Activated T-helper 1 cell treated with anti-CD3 and anti-CD28 coated beads, Interleukin-12 subunit alpha, Interleukin-12 subunit beta, Interleukin-2, Interleukin-4 antibody, amounts not matched to agents 30 ng/mL and 10 ng/mL and 1 ng/mL, durations not matched to agents 14 hours and 24 hours and 36 hours (primary cell): ENCODE measurements around the gene PPT2. TPM values are rescaled to one million over a fixed set of nuclear protein-coding genes. Genes with fewer than 3 reads are reported as not detected.
A peak's percentile ranks its signal among the peaks of the same experiment; 100 is the strongest.
"Not testable (repeated sequence)": the region's sequence is repeated elsewhere in the genome, so short reads cannot be mapped to it uniquely, and the experiment has no call there.

Experiments used
- DNase-seq: peaks from one replicate; pipeline ENCODE4 v3.0.0; 2021; ENCODE audit warnings: low spot score
- H3K27ac Mint-ChIP-seq: one replicate; pipeline ENCODE4 v1.8.0; 2021; ENCODE audit warnings: mild to moderate bottlenecking, mixed read lengths
- H3K27me3 Mint-ChIP-seq: one replicate; pipeline ENCODE4 v1.8.0; 2022; ENCODE audit warnings: mild to moderate bottlenecking, moderate library complexity, mixed read lengths; ENCODE audit not compliant: insufficient read depth
- H3K36me3 Mint-ChIP-seq: one replicate; pipeline ENCODE4 v1.8.0; 2021; ENCODE audit warnings: low read depth, mixed read lengths
- H3K4me1 Mint-ChIP-seq: one replicate; pipeline ENCODE4 v1.8.0; 2021; ENCODE audit warnings: low read depth, mixed read lengths
- H3K4me3 Mint-ChIP-seq: one replicate; pipeline ENCODE4 v1.8.0; 2021; ENCODE audit warnings: mild to moderate bottlenecking, moderate library complexity, mixed read lengths
- H3K9me3 Mint-ChIP-seq: one replicate; pipeline ENCODE4 v1.8.0; 2021; ENCODE audit warnings: mixed read lengths
- intact Hi-C: fragments of 100-400 bp; cut with micrococcal nuclease; formaldehyde crosslinking; loops from one replicate; pipeline ENCODE4 v1.15.1; 2024
- total RNA-seq: library from RNA; stranded (reverse); gene quantifications from 2 replicates; pipeline ENCODE4 v1.2.3, GENCODE V29; 2022

Gene PPT2
- total RNA-seq, 1 donor from 2014 or later, result 17.1 TPM

GRCh38 chr6:32131439-32131948 lies 22.4 kb upstream of the PPT2 start:
- no peak for DNase-seq
- Mint-ChIP-seq H3K36me3 (peaks cover 10% of the 10 kb centered on the region), H3K27me3 (peaks cover 19% of the 10 kb centered on the region), H3K4me3 (peak overlapping the region; percentile 52), H3K9me3 (no peaks in the 10 kb centered on the region), H3K4me1 (peaks cover 37% of the 10 kb centered on the region), H3K27ac (peak overlapping the region; percentile 29)
- intact Hi-C loops, result no loop called here

GRCh38 chr6:32132110-32132509 lies 21.8 kb upstream of the PPT2 start:
- peak overlapping the region; percentile 37 for H3K4me3 Mint-ChIP-seq
- H3K27me3 Mint-ChIP-seq, result peaks cover 21% of the 10 kb centered on the region
- H3K36me3 Mint-ChIP-seq, result peaks cover 4% of the 10 kb centered on the region
- no peaks in the 10 kb centered on the region for H3K9me3 Mint-ChIP-seq
- no peak for DNase-seq
- H3K27ac Mint-ChIP-seq, result no peak overlapping the region
- intact Hi-C loops, result no loop called here
- peaks cover 30% of the 10 kb centered on the region for H3K4me1 Mint-ChIP-seq

GRCh38 chr6:32133786-32134185 lies 20.2 kb upstream of the PPT2 start:
- no peak for DNase-seq
- no peaks in the 10 kb centered on the region for H3K9me3 Mint-ChIP-seq
- peaks cover 17% of the 10 kb centered on the region for H3K4me1 Mint-ChIP-seq
- H3K27ac Mint-ChIP-seq, result no peak overlapping the region
- H3K4me3 Mint-ChIP-seq, result no peak overlapping the region
- no peaks in the 10 kb centered on the region for H3K36me3 Mint-ChIP-seq
- peaks cover 21% of the 10 kb centered on the region for H3K27me3 Mint-ChIP-seq
- intact Hi-C loops, result no loop called here

- H3K4me3 Mint-ChIP-seq, result no peak overlapping the region
- intact Hi-C loops, result no loop called here
- DNase-seq, result no peak
- H3K27ac Mint-ChIP-seq, result no peak overlapping the region
- no peaks in the 10 kb centered on the region for H3K4me1 Mint-ChIP-seq
- H3K9me3 Mint-ChIP-seq, result no peaks in the 10 kb centered on the region
- peaks cover 24% of the 10 kb centered on the region for H3K27me3 Mint-ChIP-seq
- no peaks in the 10 kb centered on the region for H3K36me3 Mint-ChIP-seq
Measured at GRCh38 chr6:32137454-32137853, 16.5 kb upstream of the PPT2 start.

- no peak overlapping the region for H3K27ac Mint-ChIP-seq
- H3K9me3 Mint-ChIP-seq, result no peaks in the 10 kb centered on the region
- H3K4me3 Mint-ChIP-seq, result no peak overlapping the region
- H3K36me3 Mint-ChIP-seq, result no peaks in the 10 kb centered on the region
- DNase-seq, result no peak
- H3K4me1 Mint-ChIP-seq, result no peaks in the 10 kb centered on the region
- intact Hi-C loops, result no loop called here
- peaks cover 26% of the 10 kb centered on the region for H3K27me3 Mint-ChIP-seq
Measured at GRCh38 chr6:32139590-32139989, 14.4 kb upstream of the PPT2 start.

- H3K4me1 Mint-ChIP-seq, result no peaks in the 10 kb centered on the region
- no peak overlapping the region for H3K4me3 Mint-ChIP-seq
- no peaks in the 10 kb centered on the region for H3K9me3 Mint-ChIP-seq
- no peak overlapping the region for H3K27ac Mint-ChIP-seq
- no peaks in the 10 kb centered on the region for H3K36me3 Mint-ChIP-seq
- intact Hi-C loops, result no loop called here
- peaks cover 19% of the 10 kb centered on the region for H3K27me3 Mint-ChIP-seq
- no peak for DNase-seq
Measured at GRCh38 chr6:32140420-32141046, 13.4 kb upstream of the PPT2 start.

- H3K36me3 Mint-ChIP-seq, intact Hi-C loops, H3K27ac Mint-ChIP-seq, H3K9me3 Mint-ChIP-seq, DNase-seq, H3K4me3 Mint-ChIP-seq: not testable (repeated sequence)
- Mint-ChIP-seq H3K27me3 (peaks cover 37% of the 10 kb centered on the region), H3K4me1 (peaks cover 17% of the 10 kb centered on the region)
Measured at GRCh38 chr6:32144238-32144637, 9.7 kb upstream of the PPT2 start.

GRCh38 chr6:32146287-32146686 lies 7.7 kb upstream of the PPT2 start:
- Mint-ChIP-seq H3K4me3 (no peak overlapping the region), H3K4me1 (peaks cover 24% of the 10 kb centered on the region), H3K27ac (no peak overlapping the region), H3K27me3 (peaks cover 46% of the 10 kb centered on the region), H3K9me3 (no peaks in the 10 kb centered on the region), H3K36me3 (peaks cover 3% of the 10 kb centered on the region)
- intact Hi-C loops, result no loop called here
- DNase-seq, result no peak

GRCh38 chr6:32146687-32147086 lies 7.3 kb upstream of the PPT2 start:
- peaks cover 47% of the 10 kb centered on the region for H3K27me3 Mint-ChIP-seq

GRCh38 chr6:32147401-32148132 lies 6.4 kb upstream of the PPT2 start:
- H3K4me1 Mint-ChIP-seq, result peaks cover 29% of the 10 kb centered on the region
- DNase-seq, result no peak
- no peak overlapping the region for H3K27ac Mint-ChIP-seq
- no peaks in the 10 kb centered on the region for H3K9me3 Mint-ChIP-seq
- H3K27me3 Mint-ChIP-seq, result peaks cover 51% of the 10 kb centered on the region
- peaks cover 3% of the 10 kb centered on the region for H3K36me3 Mint-ChIP-seq
- intact Hi-C loops, result loop anchor here (1.0 kb wide), 2 partner anchors 17 to 30 kb away; partner anchors contain the start of gene FKBPL
- no peak overlapping the region for H3K4me3 Mint-ChIP-seq

More at GRCh38 chr6:32146687-32147086, 7.3 kb upstream of the PPT2 start:
- Mint-ChIP-seq H3K4me1 (peaks cover 26% of the 10 kb centered on the region), H3K9me3 (no peaks in the 10 kb centered on the region), H3K4me3 (no peak overlapping the region), H3K27ac (no peak overlapping the region), H3K36me3 (peaks cover 3% of the 10 kb centered on the region)
- DNase-seq, result no peak
- intact Hi-C loops, result no loop called here

GRCh38 chr6:32148289-32149091 lies 5.5 kb upstream of the PPT2 start:
- peak; percentile 67 for DNase-seq
- Mint-ChIP-seq H3K27ac (peak overlapping the region; percentile 75), H3K27me3 (peaks cover 56% of the 10 kb centered on the region), H3K9me3 (no peaks in the 10 kb centered on the region), H3K36me3 (peaks cover 3% of the 10 kb centered on the region), H3K4me3 (peak overlapping the region; percentile 84), H3K4me1 (peaks cover 35% of the 10 kb centered on the region)
- intact Hi-C loops, result loop anchor here (1.0 kb wide), 2 partner anchors 18 to 29 kb away; partner anchors contain the start of gene FKBPL

GRCh38 chr6:32149092-32149755 lies 4.7 kb upstream of the PPT2 start:
- H3K27me3 Mint-ChIP-seq, result peaks cover 62% of the 10 kb centered on the region
- intact Hi-C loops, result no loop called here
- peaks cover 3% of the 10 kb centered on the region for H3K36me3 Mint-ChIP-seq
- no peak for DNase-seq
- H3K9me3 Mint-ChIP-seq, result no peaks in the 10 kb centered on the region
- H3K4me3 Mint-ChIP-seq, result peak overlapping the region; percentile 84
- peak overlapping the region; percentile 75 for H3K27ac Mint-ChIP-seq
- H3K4me1 Mint-ChIP-seq, result peaks cover 41% of the 10 kb centered on the region
